PC-9 (cell line): ENCODE measurements around the gene RAC3. TPM values are rescaled to one million over a fixed set of nuclear protein-coding genes. Genes with fewer than 3 reads are reported as not detected.

Experiments
- BruUV-seq: library from RNA; stranded (reverse); fragments of 400-500 nt; replicated peaks from 2 replicates; lab custom pipeline; 2021; lab: Mats Ljungman, UMichigan
- CTCF ChIA-PET: fragments of 300-600 bp; sonication (Branson Sonifier 250); formaldehyde crosslinking; loops from one replicate; lab custom pipeline; 2022; ENCODE audit warnings: antibody characterized with exemption; lab: Charles Lee
- POLR2A ChIA-PET: fragments of 300-600 bp; sonication (Branson Sonifier 250); formaldehyde crosslinking; loops from one replicate; lab custom pipeline; 2022; ENCODE audit warnings: antibody characterized with exemption; ENCODE audit not compliant: unreplicated experiment; lab: Charles Lee
- DNase-seq, 2 experiments: peaks; one replicate each; pipeline versions ENCODE4 v3.0.0 to v3.0.0-alpha.2; 2015 to 2022; ENCODE audit warnings: mixed read lengths in 1 of 2
- H2AFZ ChIP-seq: fragments of 200-600 bp; sonication (generic); 2 replicates; pipeline ENCODE4 v1.8.1; 2017; ENCODE audit warnings: antibody characterized with exemption
- H3F3A ChIP-seq: fragments of 200-600 bp; sonication (generic); 2 replicates; pipeline ENCODE4 v1.8.1; 2017; ENCODE audit warnings: antibody characterized with exemption, mild to moderate bottlenecking, low read depth; ENCODE audit not compliant: insufficient read depth
- H3K27ac ChIP-seq: fragments of 200-600 bp; sonication (generic); 2 replicates; pipeline ENCODE4 v1.6.1; 2016; ENCODE audit warnings: mixed run types
- H3K27me3 ChIP-seq: fragments of 200-600 bp; sonication (generic); 2 replicates; pipeline ENCODE4 v1.6.1; 2016; ENCODE audit warnings: low read depth, mixed run types; ENCODE audit not compliant: insufficient read depth
- H3K36me3 ChIP-seq: fragments of 200-600 bp; sonication (generic); 2 replicates; pipeline ENCODE4 v1.6.1; 2016; ENCODE audit warnings: low read depth, mixed run types
- H3K4me1 ChIP-seq: fragments of 200-600 bp; sonication (generic); replicated peaks from 2 replicates; pipeline ENCODE4 v1.6.1; 2016; ENCODE audit warnings: mixed run types; ENCODE audit not compliant: insufficient read depth
- H3K4me2 ChIP-seq: fragments of 200-600 bp; sonication (generic); 2 replicates; pipeline ENCODE4 v1.6.1; 2017; ENCODE audit warnings: mixed run types
- H3K4me3 ChIP-seq: fragments of 200-600 bp; sonication (generic); 2 replicates; pipeline ENCODE4 v1.6.1; 2016; ENCODE audit warnings: mixed run types
- H3K79me2 ChIP-seq: fragments of 200-600 bp; sonication (generic); 2 replicates; pipeline ENCODE4 v1.6.1; 2017; ENCODE audit warnings: low read depth, mixed run types
- H3K9me2 ChIP-seq: fragments of 200-600 bp; sonication (generic); 2 replicates; pipeline ENCODE4 v1.8.1; 2017; ENCODE audit warnings: mild to moderate bottlenecking; ENCODE audit not compliant: insufficient read depth
- H3K9me3 ChIP-seq: fragments of 200-600 bp; sonication (generic); 2 replicates; pipeline ENCODE4 v1.8.1; 2016; ENCODE audit warnings: low read depth; ENCODE audit not compliant: insufficient read depth
- H4K20me1 ChIP-seq: fragments of 200-600 bp; sonication (generic); 2 replicates; pipeline ENCODE4 v1.8.1; 2017; ENCODE audit not compliant: insufficient read depth
- CTCF ChIP-seq: fragments of 200-600 bp; sonication (generic); conservative IDR thresholded peaks from 2 replicates; pipeline ENCODE4 v1.6.1; 2017; ENCODE audit warnings: mixed run types, antibody characterized with exemption, mild to moderate bottlenecking, moderate library complexity
- EZH2 ChIP-seq: fragments of 200-600 bp; sonication (generic); IDR thresholded peaks from 2 replicates; pipeline ENCODE4 v1.8.0; 2017; ENCODE audit warnings: antibody characterized with exemption, low read depth
- intact Hi-C: fragments of 100-400 bp; cut with micrococcal nuclease; formaldehyde crosslinking; loops from one replicate; pipeline ENCODE4 v1.10.0; 2022; ENCODE audit not compliant: unreplicated experiment
- total RNA-seq: library from RNA; stranded (reverse); gene quantifications from 2 replicates; pipeline ENCODE4 v1.2.3, GENCODE V29; 2021

Gene RAC3
- total RNA-seq, 1 experiment from 2014 or later = 32.3 TPM

DNA sequence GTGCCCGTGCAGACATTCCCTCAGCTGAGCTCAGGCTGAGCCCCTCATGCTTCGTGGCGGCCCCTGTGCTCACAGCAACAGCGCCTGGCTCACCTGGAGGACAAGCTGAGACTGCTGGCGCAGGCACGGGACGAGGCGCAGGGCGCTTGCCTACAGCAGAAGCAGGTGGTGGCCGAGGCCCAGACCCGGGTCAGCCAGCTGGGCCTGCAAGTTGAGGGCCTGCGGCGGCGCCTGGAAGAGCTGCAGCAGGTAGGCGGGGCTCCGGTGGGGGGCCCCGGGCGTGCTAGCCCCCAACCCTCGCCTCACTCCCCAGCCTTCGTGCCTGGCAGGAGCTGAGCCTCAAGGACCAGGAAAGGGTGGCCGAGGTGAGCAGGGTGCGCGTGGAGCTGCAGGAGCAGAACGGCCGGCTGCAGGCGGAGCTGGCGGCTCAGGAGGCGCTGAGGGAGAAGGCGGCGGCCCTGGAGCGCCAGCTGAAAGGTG lies 1.4 kb upstream of the RAC3 start:
- no peaks in the 10 kb centered on the region for H3F3A ChIP-seq
- no peaks in the 10 kb centered on the region for H3K4me1 ChIP-seq
- no peaks in the 10 kb centered on the region for H3K27me3 ChIP-seq
- no peak overlapping the region for H2AFZ ChIP-seq
- TF ChIP-seq CTCF (no peak), EZH2 (no peak)
- no peaks in the 10 kb centered on the region for H3K36me3 ChIP-seq
- no peaks in the 10 kb centered on the region for H3K79me2 ChIP-seq
- H3K9me2 ChIP-seq = no peaks in the 10 kb centered on the region
- H3K4me3 ChIP-seq = no peak overlapping the region; the same call in 1 of the 2 replicates
- no peak for DNase-seq
- no peak overlapping the region for H3K27ac ChIP-seq
- CTCF ChIA-PET = interaction anchor here (0.5 to 1.0 kb wide), 3 partner anchors 70 to 137 kb away, joined by 5 to 10 read pairs (median 9); no protein-coding TSS in a partner anchor
- no peaks in the 10 kb centered on the region for H3K9me3 ChIP-seq
- intact Hi-C loops = loop anchor here (1.0 to 10.0 kb wide), 2 partner anchors 124 to 215 kb away; no protein-coding TSS in a partner anchor
- H3K4me2 ChIP-seq = peak overlapping the region; percentile 73; the same call in 1 of the 2 replicates
- no peaks in the 10 kb centered on the region for H4K20me1 ChIP-seq
- POLR2A ChIA-PET = interaction anchor here (0.6 kb wide), 1 partner anchor 390 kb away, joined by 3 read pairs; no protein-coding TSS in a partner anchor
- no TSS peak for BruUV-seq

GRCh38 chr17:82030470-82031302 lies 792 bp upstream of the RAC3 start:
- DNase-seq = peak; percentile 66 to 92
- CTCF ChIA-PET = interaction anchor here (0.5 to 1.0 kb wide), 4 partner anchors 71 to 461 kb away, joined by 3 to 10 read pairs (median 7); no protein-coding TSS in a partner anchor
- TF ChIP-seq EZH2 = no peak
- TF ChIP-seq CTCF = peak; percentile 76

GRCh38 chr17:82031885-82032627 lies 578 bp downstream of the RAC3 start:
- H3K4me3 ChIP-seq = peak overlapping the region; percentile 52
- H3K4me1 ChIP-seq = 0 out of 2 replicates have a peak, but pooled peaks cover 6% of the 10 kb centered on the region
- DNase-seq = peak in 1 of 2 experiments; percentile 79
- no peaks in the 10 kb centered on the region for H3K27me3 ChIP-seq
- H3F3A ChIP-seq = no peaks in the 10 kb centered on the region
- ChIA-PET POLR2A (interaction anchor here (0.6 kb wide), 1 partner anchor 9 kb away, joined by 4 read pairs; the partner anchor contains the start of gene LRRC45), CTCF (no interaction called here)
- H3K9me3 ChIP-seq = no peaks in the 10 kb centered on the region
- no peaks in the 10 kb centered on the region for H3K9me2 ChIP-seq
- TSS peak; percentile 37 for BruUV-seq
- no peak for TF ChIP-seq EZH2
- H3K4me2 ChIP-seq = peak overlapping the region; percentile 76
- H3K79me2 ChIP-seq = no peaks in the 10 kb centered on the region
- intact Hi-C loops = loop anchor here (1.0 to 10.0 kb wide), 2 partner anchors 9 to 213 kb away; partner anchors contain the start of gene LRRC45
- no peaks in the 10 kb centered on the region for H3K36me3 ChIP-seq
- H4K20me1 ChIP-seq = no peaks in the 10 kb centered on the region
- H2AFZ ChIP-seq = no peak overlapping the region
- H3K27ac ChIP-seq = no peak overlapping the region

More at GRCh38 chr17:82030470-82031302, 792 bp upstream of the RAC3 start:
- no peaks in the 10 kb centered on the region for H3K36me3 ChIP-seq
- peak overlapping the region; percentile 75 for H2AFZ ChIP-seq
- H3K79me2 ChIP-seq = no peaks in the 10 kb centered on the region
- POLR2A ChIA-PET = interaction anchor here (0.6 kb wide), 2 partner anchors 251 to 389 kb away, joined by 3 to 4 read pairs; no protein-coding TSS in a partner anchor
- no peaks in the 10 kb centered on the region for H4K20me1 ChIP-seq
- H3F3A ChIP-seq = no peaks in the 10 kb centered on the region
- H3K9me2 ChIP-seq = no peaks in the 10 kb centered on the region
- intact Hi-C loops = loop anchor here (1.0 to 10.0 kb wide), 3 partner anchors 7 to 214 kb away; partner anchors contain the start of gene LRRC45
- BruUV-seq = TSS peak; percentile 15
- no peak overlapping the region for H3K27ac ChIP-seq
- H3K4me3 ChIP-seq = peak overlapping the region; percentile 65
- H3K27me3 ChIP-seq = no peaks in the 10 kb centered on the region
- no peaks in the 10 kb centered on the region for H3K9me3 ChIP-seq
- H3K4me2 ChIP-seq = peak overlapping the region; percentile 73
- H3K4me1 ChIP-seq = no peaks in the 10 kb centered on the region
